Measurements from ENCODE around the gene NMD3.

Gene NMD3

DNA sequence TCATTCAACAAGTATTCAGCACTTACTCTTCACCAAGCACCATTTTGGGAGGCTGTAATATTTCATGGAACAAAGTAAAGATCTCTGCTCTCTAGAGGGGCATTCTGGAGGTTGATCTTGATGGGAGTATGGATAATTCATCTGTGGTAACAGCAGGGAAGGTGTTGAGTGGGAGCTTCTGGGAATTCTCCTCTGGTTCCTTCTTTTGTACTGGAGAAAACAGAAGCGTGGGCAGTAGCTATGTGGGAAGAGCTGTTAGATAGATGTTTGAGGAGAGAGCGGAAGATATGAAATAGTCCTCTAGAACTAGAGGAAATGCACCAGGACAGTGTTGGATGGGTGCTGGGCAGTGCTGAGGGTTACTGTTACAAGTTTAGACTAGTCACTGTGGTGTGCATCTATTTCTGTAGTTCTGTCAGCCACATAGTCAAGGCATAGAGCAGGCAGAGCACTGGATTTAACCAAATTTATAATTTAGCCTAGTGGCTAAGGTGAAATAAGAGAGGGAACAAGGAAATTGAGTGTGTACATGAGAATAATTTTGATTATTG, 9.6 kb downstream of the NMD3 start:
- no peak for DNase-seq (ENCODE audit: low spot score)

DNA sequence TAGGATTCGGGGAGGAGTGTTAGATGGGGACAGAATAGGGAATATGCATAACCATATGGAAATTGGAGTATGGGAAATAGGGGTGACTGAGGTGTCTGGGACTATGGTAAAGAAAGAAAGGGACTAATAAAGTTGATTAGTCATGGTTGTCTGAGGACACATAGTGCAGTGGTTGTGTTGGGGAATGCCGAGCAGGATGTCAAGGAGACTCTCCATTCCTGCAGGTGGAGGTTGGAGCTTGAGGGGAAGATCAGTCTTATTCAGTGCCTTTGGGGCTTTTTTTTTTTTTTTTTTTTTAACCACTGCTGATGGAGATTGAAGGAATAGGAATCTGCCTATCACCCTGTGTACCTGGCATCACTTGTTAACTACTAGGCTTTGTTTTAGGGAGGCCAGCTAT, 10.8 kb downstream of the NMD3 start:
- DNase-seq (ENCODE audit: low spot score), result no peak

DNA sequence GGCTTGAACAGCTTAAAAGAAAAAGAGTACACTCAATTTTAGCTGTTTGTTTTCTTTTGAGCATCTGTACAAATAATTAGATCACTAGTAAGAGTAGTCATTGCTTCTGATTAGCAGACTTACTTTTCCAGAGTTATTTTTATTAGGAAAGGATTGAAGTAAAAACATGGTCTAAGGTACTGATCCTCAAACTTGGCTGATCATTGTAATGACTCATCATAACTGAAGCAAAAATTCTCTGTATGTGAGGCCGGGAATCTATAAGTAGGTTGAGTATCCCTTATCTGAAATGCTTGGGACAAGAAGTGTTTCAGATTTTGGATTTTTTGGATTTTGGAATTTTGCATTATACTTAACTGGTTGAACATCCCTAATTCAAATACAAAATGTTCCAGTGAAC, 12.4 kb downstream of the NMD3 start:
- no peak for DNase-seq (ENCODE audit: low spot score)

GRCh38 chr3:161236240-161236639, 15.1 kb downstream of the NMD3 start:
- DNase-seq (ENCODE audit: low spot score), result no peak

- DNase-seq (ENCODE audit: low spot score), result no peak
Observed at GRCh38 chr3:161239700-161240099, 18.6 kb downstream of the NMD3 start.

- DNase-seq (ENCODE audit: low spot score), result no peak
Observed at GRCh38 chr3:161244538-161244937, 23.4 kb downstream of the NMD3 start.

GRCh38 chr3:161247049-161247448, 25.9 kb downstream of the NMD3 start:
- no peak for DNase-seq (ENCODE audit: low spot score)

GRCh38 chr3:161250116-161250515, 29.0 kb downstream of the NMD3 start:
- no peak for DNase-seq (ENCODE audit: low spot score)

- DNase-seq (ENCODE audit: low spot score), result no peak
Observed at GRCh38 chr3:161251716-161252115, 30.6 kb downstream of the NMD3 start.

- DNase-seq (ENCODE audit: low spot score), result no peak
Observed at GRCh38 chr3:161252143-161252542, 31.0 kb downstream of the NMD3 start.

DNA sequence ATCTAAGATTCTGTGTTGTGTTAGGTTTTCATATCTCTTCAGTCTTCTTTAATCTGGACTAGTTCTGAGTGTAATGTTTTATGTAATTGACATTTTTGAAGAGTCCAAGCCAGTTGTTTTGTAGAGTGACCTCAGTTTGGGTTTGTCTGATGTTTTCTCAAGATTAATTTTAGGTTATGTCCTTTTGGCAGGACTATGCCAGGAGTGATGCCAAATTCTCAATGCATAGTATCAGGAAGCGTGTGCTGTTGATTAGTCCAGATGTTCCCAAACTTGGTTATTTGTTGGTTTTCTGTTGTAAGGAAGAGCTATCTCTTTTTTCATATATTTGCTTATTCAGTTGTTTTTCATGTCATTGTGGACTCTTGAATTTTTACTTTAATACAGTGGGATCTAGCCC, 32.6 kb downstream of the NMD3 start:
- no peak for DNase-seq (ENCODE audit: low spot score)

GRCh38 chr3:161254861-161255260, 33.8 kb downstream of the NMD3 start:
- DNase-seq (ENCODE audit: low spot score), result no peak

- no peak for DNase-seq (ENCODE audit: low spot score)
Observed at GRCh38 chr3:161263057-161263456, 41.9 kb downstream of the NMD3 start.

DNA sequence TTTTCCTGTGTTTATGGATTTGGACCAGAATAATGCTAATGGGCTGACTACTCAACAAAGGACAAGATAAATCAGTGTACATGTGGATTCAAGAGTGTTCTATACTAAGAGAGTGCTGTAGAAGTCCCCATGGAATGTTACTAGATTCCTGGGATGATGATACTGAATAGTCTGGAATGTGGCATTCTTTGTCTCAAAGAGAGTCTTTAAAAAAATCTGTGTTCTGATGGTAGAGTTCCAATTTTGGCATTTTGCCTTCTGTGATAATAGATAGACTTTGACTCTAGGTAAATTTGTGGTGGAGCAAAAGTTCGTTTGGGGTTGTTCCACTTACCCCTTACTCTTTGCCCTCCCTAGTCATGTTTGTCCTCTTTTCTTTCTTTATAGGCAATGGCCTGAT, 43.7 kb downstream of the NMD3 start:
- no peak for DNase-seq (ENCODE audit: low spot score)

DNA sequence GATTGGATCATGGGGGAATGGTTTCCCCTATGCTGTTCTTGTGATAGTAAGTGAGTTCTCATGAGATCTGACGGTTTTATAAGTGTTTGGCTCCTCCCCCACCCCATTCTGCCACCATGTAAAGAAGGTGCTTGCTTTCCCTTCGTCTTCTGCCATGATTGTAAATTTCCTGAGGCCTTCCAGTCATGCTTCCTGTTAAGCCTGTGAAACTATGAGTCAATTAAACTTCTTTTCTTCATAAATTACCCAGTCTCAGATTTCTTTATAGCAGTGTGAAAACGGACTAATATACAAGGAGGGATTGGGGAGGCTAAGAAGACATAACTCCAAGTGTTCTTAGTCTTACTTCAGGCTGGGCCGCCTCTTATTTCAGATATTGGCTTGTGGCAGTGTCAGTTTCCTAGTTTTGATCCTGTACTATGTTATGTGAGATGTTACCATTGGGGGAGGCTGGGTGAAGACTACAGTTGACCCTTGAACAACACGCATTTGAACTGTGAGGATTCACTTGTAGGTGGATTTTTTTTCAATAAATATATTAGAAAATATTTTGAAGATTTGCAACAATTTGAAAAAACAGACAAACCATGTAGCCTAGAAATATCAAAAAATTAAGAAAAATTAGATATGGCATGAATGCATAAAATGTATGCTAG, 44.9 kb downstream of the NMD3 start:
- DNase-seq (ENCODE audit: low spot score), result no peak

GRCh38 chr3:161266731-161267150, 45.6 kb downstream of the NMD3 start:
- no peak for DNase-seq (ENCODE audit: low spot score)

- no peak for DNase-seq (ENCODE audit: low spot score)
Observed at GRCh38 chr3:161267646-161268045, 46.5 kb downstream of the NMD3 start.

DNA sequence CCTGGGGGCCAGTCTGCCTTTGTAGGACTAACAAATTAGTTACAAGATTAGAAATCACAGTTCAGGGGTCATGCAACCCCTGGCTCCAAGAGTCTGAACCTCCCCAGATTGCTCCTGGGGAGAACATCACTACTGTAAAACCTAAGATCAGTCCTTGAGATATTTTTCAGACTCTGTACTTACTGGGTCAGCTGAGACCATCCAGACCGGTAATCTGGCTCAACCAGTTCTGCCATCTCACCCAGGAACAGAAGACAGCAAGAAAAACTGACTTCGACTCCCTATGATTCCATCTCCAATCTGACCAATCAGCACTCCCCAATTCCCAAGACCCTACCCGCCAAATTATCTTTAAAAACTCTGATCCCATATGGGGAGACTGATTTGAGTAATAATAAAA, 47.5 kb downstream of the NMD3 start:
- DNase-seq (ENCODE audit: low spot score), result no peak

DNA sequence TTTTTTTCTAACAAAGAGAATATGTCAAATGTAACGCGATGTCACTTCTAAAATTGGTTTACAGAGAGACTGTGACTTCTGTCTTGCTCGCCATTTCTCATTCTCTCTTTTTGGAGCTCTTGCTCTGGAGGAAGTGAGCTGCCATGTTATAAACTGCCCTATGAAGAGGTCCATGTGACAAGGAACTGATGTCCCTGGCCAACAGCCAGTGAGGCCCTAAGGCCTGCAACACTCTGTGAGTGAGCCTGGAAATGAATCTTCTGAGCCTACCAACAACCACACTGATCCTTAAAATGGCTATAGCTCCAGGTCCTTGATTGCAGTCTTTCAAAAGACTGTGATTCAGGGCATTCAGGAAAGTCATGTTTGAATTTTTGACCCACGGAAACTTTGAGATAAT, 49.9 kb downstream of the NMD3 start:
- no peak for DNase-seq (ENCODE audit: low spot score)

- DNase-seq (ENCODE audit: low spot score), result no peak
Observed at GRCh38 chr3:161271646-161272045, 50.5 kb downstream of the NMD3 start.

DNA sequence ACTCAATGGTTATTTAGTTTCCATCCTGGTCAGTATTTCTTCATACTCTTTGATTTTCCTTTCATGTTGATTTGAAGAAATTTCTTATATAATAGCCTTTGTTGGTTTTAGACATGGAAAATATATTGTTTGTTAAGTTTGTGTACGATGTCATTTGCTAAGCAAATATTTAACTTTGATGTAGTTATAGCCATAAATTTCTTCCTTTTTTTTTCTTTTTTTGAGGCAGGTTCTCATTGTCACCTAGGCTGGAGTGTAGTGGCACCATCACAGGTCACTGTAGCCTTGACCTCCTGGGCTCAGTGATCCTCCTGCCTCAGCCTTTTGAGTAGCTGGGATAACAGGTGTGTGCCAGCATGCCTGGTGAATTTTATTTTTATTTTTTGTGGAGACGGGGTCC, 51.4 kb downstream of the NMD3 start:
- DNase-seq (ENCODE audit: low spot score), result no peak

GRCh38 chr3:161273589-161274218, 52.6 kb downstream of the NMD3 start:
- DNase-seq (ENCODE audit: low spot score), result peak; percentile 21

DNA sequence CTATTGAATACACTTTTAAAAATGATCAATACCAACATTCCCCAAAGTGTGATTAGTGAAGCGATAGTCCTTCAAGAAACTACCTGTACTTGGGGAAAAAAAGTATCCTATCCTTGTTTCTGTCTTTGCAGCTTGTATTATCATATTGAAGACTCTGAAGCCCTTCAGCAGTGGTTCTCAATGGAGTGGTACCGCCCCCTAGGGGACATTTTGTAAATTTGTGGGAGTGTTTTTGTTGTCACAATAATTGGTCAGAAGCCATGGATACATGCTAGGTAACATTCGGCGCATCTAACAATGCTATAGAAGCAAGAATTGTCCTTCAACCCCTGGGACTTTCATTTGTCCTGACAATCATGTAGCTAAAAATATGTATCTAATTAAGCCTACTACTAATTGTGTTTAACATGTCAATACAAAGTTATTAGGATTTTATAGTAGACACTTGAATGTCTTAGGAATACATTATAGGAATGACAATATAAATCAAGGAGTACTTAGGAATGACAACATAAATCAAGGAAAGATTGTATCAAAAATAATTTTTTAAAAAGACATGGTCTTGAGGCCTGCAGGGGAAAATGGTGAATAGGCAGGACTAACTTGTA, 53.7 kb downstream of the NMD3 start:
- DNase-seq (ENCODE audit: low spot score), result no peak
